ENCODE measurements around the gene IQCH.
"Not testable (repeated sequence)": the region's sequence is repeated elsewhere in the genome, so short reads cannot be mapped to it uniquely, and the experiment has no call there.

IQCH gene

GRCh38 chr15:67399925-67400324, 145.3 kb downstream of the IQCH start:
- DNase-seq = no peak

DNA sequence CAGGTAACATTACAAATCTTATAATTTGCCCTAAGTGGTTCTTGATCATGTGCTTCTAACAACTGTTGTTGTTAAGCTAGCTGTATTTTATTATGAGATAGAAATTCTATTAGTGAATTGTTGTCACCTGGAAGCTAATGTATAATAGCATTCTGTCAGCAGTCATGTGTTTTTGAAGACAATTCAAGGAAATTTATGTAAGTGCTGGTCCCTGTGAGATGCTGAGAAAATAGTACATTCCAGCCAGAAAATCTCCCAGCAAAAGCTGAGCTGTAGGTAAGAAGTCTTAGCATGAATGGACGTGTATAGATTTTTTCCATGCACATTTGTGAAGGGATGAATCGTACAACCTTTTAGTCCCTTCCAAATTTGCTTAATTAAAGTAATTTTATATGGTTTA, 146.3 kb downstream of the IQCH start:
- DNase-seq = no peak

DNA sequence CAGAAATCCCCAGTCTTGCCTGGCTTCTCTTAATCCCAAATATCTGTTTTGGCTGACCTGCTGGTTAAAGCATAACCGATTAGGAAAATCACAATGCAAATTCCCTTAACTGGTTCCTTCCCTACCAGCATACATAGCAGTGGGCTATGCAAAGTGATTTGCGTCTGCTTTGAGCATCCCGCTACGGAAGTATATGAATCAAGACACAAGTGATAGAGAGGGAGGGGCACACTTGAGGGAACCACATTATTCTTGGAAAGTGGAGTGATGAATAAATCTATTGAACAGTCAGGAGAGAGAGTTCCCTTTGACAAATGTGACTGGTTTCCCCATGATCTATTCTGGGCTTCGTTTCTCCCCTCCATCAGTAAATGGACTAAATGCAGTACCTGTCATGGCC, 146.8 kb downstream of the IQCH start:
- no peak for DNase-seq

DNA sequence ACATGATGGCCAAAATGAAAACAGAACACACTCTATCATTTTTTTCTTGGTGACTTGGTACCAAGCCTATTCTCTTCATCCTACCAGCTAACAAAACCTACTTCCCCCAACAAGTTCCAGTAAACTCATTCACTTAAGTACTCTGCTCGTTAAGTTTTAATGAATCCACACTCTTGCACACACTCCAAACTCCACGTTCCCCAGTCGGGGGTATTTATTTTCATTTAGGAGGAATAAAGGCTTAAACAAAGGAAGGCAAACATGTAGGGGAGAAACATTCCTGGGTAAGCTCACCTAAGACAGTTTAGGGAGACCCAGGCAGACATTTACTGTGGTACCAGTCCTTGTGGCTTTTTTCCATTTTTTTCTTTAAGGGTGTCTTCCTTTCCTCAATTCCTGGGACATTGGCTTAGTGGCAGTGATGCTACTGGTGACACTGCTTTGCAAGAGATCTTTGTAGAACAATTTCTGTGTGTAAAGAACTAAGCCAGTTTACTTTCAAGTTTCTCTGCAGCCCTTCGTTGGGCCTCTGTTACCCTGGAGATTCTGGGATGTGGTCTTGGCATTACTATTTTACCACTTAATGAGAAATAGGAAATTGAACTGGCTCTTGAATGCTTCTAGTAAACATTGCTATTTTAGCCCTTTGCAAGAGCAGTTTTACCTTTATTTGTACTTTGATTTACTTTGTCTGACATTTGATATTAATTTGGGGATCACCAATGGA, 149.0 kb downstream of the IQCH start:
- no peak for DNase-seq

DNA sequence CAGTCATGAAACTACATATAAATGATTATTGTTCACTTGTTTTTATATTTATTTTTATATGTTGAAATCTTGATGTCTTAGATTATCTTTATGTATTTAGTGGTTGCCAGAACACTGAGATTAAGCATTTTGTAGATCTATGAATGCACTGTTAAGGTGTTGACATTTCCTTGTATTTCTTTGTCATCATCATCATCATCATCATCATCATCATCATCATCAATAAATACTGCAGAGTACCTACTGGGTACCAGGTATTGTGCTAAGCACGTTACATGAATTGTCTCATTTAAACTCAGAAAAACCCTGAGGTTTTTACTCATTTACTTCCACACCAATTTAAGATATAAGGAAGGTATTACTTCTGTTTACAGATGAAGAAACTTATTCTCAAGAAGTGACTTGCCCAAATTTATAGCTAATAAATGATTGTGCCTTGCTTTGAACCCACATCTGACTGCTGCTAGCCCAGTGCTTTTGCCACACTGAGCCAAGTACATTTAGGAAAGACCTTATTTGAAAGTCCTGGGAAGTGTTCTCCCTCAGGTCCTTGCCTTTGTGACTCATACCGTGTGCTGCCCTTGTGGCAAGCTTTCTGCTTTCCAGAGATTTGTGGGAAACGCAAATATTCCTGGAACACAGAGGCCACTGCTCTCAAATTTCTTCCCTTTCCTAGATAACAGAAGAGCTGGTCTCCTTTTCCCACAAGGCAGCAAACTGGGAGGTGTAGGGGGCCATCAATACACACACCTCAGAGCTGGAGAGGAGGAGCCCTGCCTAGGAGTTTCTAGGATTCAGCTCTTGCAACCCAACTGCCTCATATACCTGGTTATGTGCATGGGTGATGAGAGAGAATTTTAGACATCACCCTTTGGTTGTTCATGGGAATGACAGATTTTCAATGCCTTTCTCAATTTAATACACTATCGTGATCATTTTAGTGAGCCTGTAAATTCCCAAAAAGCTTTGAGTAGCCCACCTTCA, 150.9 kb downstream of the IQCH start:
- DNase-seq = no peak

- no peak for DNase-seq
Measured at GRCh38 chr15:67406257-67406861, 151.8 kb downstream of the IQCH start.

DNA sequence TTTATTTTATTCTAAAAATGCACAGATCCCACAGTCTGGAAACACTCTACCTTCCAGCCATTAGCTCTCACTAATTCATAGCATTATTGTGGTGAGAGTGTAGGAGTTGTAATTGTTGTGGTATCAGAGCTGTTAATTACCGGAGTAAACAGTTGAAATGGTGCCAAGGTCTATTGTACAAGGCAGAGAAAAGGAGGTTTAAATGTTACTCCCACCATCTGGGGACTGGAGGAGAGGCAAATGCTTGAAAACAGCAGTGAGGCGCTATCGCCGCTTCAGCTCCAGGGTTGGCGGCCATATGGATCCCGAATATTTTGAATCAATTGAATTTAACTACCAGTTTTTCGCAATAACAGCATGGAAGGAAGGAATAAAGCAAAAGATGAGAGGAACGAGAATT, 153.2 kb downstream of the IQCH start:
- no peak for DNase-seq

DNA sequence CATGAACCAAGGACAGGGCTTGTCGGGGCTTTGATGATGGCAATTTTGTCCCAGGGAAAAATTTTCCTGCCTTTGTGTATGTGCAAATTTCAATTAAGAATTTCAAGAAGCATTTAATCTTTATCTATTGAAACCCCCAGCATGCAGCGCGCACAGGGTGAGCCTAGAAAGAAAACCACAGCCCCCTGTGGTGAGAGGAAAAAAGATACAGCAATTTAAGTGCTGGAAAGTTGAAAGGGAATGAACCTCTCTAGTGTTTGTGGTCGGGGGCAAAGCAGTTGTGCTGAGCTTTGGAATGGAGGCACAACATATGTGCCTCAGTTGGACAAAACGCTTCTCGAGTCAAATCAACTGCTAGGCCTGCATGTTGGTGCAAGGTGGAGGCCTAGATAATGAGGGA, 154.6 kb downstream of the IQCH start:
- DNase-seq = no peak

- DNase-seq = no peak
Measured at GRCh38 chr15:67411486-67411885, 156.9 kb downstream of the IQCH start.

DNA sequence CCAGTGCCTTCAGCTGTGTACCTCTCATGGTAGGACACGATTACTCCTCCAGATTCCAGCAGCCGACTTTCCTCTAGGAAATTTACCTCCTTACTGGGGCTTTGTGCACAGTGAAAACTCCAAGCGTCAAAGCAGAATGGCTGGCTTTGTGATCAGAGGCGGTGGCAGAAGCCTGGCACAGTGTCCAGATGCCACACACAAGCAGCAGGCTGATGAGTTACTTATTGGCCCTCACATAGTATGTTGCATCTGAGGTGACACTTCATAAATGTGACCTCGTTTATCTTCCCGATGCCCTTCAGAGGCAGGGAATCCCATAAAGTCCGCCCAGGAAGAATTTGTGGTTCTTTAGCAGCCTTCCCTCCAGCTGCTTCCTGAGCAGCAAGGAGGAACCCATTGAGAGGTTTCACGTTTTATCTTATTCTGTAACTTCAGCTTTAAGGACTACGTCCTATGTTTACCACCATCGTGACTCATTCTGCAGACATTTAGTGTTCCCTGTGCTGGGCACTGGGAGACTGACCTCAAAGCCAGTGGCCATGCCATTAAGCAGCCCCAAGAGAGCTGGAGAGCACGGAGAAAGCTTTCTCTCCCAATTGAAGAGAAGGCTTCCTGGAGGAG, 159.3 kb downstream of the IQCH start:
- no peak for DNase-seq

DNA sequence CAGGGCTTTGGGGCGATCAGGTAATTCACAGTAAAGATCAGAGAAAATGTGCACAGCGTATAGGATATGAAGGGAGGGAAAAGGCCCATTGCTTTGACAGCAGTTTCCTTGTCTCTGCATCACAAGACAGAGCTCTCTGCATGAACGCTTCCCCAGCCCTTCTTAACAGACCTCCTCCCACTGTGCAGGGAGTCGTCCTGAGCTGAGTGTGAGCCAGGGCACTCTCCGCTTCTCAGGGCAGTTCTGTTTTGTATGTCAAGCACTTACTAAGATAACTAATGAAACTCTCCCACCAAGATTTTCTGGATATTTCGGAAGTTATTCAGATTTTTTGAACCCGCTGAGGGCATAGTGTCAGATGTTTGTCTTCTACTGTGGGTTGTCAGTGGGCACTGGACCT, 160.6 kb downstream of the IQCH start:
- no peak for DNase-seq

- DNase-seq = no peak
Measured at GRCh38 chr15:67416891-67417290, 162.3 kb downstream of the IQCH start.

- no peak for DNase-seq
Measured at GRCh38 chr15:67419705-67420104, 165.1 kb downstream of the IQCH start.

DNA sequence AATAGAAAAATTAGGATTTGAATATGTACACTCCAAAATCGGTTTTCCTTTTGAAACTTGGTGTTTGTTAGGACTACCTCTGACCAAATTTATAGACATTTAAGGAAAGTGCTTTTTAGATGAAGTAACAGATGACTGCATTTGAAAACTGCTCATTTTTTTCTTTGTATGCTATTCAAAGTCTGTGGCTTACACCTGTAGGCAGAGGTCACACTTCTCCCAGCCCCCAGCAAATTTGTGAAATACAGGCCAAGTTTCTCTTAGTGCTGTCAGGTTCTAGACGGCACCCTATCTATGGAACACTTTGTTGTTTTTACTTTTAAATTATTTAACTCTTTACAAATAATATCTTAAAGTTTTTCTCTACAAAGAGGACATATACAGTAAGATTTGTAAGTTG, 165.6 kb downstream of the IQCH start:
- no peak for DNase-seq

DNA sequence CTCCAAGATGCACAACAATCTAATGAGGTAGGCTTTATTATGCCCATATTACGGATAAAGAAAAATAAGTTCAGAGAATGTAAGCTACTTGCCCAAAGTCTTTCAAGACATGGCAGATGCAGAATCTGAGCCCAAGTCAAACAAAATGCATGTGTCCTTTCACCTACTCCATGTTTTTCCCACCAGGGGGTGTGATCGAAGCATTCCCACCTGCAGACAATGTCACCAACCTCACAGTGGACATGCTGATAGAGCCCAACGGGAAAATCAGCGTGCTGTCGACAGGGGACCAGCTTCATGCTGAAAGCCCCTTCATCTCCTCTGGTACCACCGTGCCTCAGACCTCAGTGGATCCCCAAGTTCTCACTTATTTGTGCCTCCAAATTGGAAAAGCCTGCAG, 166.5 kb downstream of the IQCH start:
- DNase-seq = no peak

GRCh38 chr15:67422296-67422695, 167.7 kb downstream of the IQCH start:
- no peak for DNase-seq

DNA sequence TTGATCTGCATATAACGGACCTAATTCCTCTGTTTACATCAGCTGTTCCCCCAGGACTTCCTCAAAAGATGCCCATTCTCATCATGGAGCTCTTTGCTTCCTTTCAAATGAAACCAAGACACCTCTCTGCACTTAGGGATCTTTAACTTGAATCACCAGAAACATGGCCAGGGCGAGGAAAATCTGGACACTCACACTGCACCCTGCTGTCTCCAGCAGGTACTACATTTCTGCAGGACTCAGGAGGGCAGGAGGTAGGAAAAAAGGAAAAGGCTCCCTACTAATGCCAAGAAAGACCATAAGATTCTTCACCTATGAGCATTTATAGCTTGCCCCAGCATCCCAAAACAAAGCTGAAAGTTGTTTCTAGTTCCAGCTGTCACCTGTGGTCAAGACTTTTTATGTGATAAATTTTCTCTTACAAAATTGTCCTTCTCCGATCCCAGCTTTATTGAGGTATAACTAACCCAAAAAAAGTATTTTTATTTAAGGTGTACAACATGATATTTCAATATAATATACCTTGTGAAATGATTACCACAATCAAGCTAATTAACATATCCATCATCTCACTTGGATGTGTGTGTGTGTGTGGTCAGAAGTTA, 179.0 kb downstream of the IQCH start:
- peak; percentile 13 for DNase-seq

- not testable (repeated sequence) for DNase-seq
Measured at GRCh38 chr15:67436351-67437250, 182.0 kb downstream of the IQCH start.

- no peak for DNase-seq
Measured at GRCh38 chr15:67444100-67444499, 189.5 kb downstream of the IQCH start.

- DNase-seq = no peak
Measured at GRCh38 chr15:67446449-67446848, 191.9 kb downstream of the IQCH start.

DNA sequence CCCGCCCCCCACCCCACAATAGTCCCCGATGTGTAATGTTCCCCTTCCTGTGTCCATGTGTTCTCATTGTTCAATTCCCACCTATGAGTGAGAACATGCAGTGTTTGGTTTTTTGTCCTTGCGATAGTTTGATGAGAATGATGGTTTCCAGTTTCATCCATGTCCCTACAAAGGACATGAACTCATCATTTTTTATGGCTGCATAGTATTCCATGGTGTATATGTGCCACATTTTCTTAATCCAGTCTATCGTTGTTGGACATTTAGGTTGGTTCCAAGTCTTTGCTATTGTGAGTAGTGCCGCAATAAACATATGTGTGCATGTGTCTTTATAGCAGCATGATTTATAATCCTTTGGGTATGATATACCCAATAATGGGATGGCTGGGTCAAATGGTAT, 193.8 kb downstream of the IQCH start:
- not testable (repeated sequence) for DNase-seq

DNA sequence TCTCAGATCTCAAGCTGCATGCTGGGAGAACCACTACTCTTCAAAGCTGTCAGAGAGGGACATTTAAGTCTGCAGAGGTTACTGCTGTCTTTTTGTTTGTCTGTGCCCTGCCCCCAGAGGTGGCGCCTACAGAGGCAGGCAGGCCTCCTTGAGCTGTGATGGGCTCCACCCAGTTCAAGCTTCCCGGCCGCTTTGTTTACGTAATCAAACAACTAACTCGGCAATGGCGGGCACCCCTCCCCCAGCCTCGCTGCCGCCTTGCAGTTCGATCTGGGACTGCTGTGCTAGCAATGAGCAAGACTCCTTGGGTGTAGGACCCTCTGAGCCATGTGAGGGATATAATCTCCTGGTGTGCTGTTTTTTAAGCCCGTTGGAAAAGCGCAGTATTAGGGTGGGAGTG, 199.1 kb downstream of the IQCH start:
- DNase-seq = not testable (repeated sequence)
